Activated T-cell treated with anti-CD3 and anti-CD28 coated beads, Interleukin-2, amount 50 U/mL, for 4 hours (primary cell): ENCODE results near the gene DYSF. TPM values are rescaled to one million over a fixed set of nuclear protein-coding genes. Genes with fewer than 3 reads are reported as not detected.

Source experiments
- ATAC-seq, 2 donors: fragments of 200-7000 bp; cut with Tn5 transposase; one replicate each; pipeline ENCODE4 v1.10.0; 2021
- DNase-seq: peaks from one replicate; pipeline ENCODE4 v3.0.0-alpha.2; 2020
- H3K27me3 Mint-ChIP-seq: one replicate; pipeline ENCODE4 v1.8.0; 2021; ENCODE audit warnings: low read depth, mixed read lengths
- H3K36me3 Mint-ChIP-seq: one replicate; pipeline ENCODE4 v1.8.0; 2022; ENCODE audit warnings: mixed read lengths; ENCODE audit not compliant: insufficient read depth
- H3K4me1 Mint-ChIP-seq: one replicate; pipeline ENCODE4 v1.8.0; 2021; ENCODE audit warnings: low read depth, mixed read lengths
- H3K4me3 Mint-ChIP-seq: one replicate; pipeline ENCODE4 v1.8.0; 2021; ENCODE audit warnings: mild to moderate bottlenecking, moderate library complexity, mixed read lengths
- H3K9me3 Mint-ChIP-seq: one replicate; pipeline ENCODE4 v1.8.0; 2021; ENCODE audit warnings: mixed read lengths
- total RNA-seq, 3 donors: library from RNA; stranded (reverse); gene quantifications; one replicate each; pipeline ENCODE4 v1.2.1, GENCODE V29; 2021

DYSF gene
- total RNA-seq, 3 donors from 2014 or later, result 0.16 to 0.87 (median 0.25) TPM

- Mint-ChIP-seq H3K9me3 (no peaks in the 10 kb centered on the region), H3K4me1 (no peaks in the 10 kb centered on the region), H3K27me3 (no peaks in the 10 kb centered on the region), H3K36me3 (no peaks in the 10 kb centered on the region), H3K4me3 (no peak overlapping the region)
- DNase-seq (no peak), ATAC-seq (no peak)
These were observed 249.0 kb downstream of the DYSF start for GRCh38 chr2:71702071-71702970.

GRCh38 chr2:71702971-71703898 is 249.9 kb downstream of the DYSF start:
- Mint-ChIP-seq H3K4me3 (no peak overlapping the region), H3K4me1 (no peaks in the 10 kb centered on the region), H3K36me3 (no peaks in the 10 kb centered on the region), H3K9me3 (no peaks in the 10 kb centered on the region), H3K27me3 (no peaks in the 10 kb centered on the region)
- DNase-seq (no peak), ATAC-seq (no peak)

GRCh38 chr2:71704131-71704561 is 250.8 kb downstream of the DYSF start:
- Mint-ChIP-seq H3K4me3 (no peak overlapping the region), H3K4me1 (no peaks in the 10 kb centered on the region), H3K36me3 (no peaks in the 10 kb centered on the region), H3K27me3 (no peaks in the 10 kb centered on the region), H3K9me3 (no peaks in the 10 kb centered on the region)
- ATAC-seq (no peak), DNase-seq (no peak)

DNA sequence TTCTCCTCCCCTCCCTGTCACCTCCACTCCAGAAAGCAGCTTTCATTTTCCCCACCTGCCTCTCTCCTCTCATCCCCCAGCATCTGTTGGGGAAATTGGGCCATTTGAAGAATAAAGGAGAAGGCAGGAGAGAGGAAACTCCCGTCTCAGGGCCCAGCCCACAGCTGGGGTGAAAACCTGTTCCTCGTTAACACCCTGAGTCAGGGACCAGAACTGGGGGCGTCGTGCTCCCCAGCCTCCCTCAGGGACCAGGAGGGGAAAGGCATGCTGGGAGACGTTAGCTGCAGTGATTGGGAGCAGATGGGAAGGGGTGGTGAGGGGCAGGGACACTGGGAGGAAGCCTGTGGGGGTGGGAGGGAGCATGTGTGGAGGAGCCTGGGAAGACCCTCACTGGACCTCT is 251.3 kb downstream of the DYSF start:
- H3K4me1 Mint-ChIP-seq, result no peaks in the 10 kb centered on the region
- H3K4me3 Mint-ChIP-seq, result no peak overlapping the region
- ATAC-seq, result no peak
- no peaks in the 10 kb centered on the region for H3K9me3 Mint-ChIP-seq
- H3K36me3 Mint-ChIP-seq, result no peaks in the 10 kb centered on the region
- no peaks in the 10 kb centered on the region for H3K27me3 Mint-ChIP-seq
- no peak for DNase-seq

DNA sequence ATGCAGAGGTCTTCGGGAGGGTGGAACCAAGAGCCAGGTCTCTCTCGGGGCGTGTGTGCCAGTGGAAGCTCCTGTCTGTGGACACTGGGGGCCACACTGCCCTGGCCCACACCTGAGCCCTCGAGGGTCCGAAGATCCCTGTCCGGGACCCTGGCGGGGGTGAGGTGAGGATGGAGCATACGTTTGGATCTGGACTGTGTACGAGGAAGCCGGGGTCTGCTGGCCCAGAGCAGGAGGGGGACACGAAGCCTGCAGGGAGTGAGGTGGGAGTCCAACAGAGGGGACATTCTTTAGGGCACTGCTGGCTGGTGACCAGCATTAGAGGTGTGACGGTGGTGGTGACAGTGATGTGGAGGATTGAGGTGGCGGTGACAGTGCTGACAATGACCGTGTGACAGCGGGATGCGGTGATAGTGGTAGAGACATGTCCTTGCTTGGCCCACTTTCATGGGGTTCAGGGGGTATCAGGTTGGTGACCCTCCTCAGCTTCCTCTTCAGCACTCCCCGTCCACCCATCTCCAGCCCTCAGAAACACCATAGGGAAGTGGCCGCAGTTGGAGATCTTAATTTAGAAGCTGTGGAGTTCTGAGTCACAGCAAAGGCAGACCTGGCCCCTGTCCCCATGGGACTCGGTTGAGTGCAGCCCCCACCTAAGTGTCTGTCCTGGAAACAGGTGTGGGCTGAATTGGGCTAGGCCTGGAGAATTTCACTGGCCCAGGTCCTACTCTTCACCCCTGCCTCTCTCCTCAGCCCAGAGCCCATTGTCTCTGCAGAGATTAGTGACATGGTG is 252.0 kb downstream of the DYSF start:
- ATAC-seq, result no peak
- Mint-ChIP-seq H3K4me1 (no peaks in the 10 kb centered on the region), H3K27me3 (no peaks in the 10 kb centered on the region), H3K9me3 (no peaks in the 10 kb centered on the region), H3K36me3 (no peaks in the 10 kb centered on the region), H3K4me3 (no peak overlapping the region)
- DNase-seq, result no peak

DNA sequence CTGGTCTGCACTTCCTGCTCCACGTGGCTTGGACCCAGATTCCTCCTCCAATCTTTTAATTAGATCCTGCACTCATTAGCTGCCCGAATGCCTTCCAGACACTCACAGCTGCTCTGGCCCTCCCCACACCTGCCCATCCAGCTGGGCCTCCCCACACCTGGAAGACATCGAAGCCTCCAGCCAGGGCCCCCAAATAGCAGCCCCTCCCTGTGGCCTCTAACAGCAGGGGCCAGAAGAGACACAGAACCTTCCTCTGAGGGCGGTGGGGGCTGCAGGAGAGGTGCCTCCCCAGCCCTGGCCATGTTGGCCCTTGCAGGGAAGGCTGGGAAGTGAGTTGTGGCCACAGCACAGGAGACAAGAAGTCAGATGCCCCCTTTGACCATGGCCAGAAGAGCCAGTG is 252.8 kb downstream of the DYSF start:
- ATAC-seq, result no peak
- no peaks in the 10 kb centered on the region for H3K9me3 Mint-ChIP-seq
- H3K27me3 Mint-ChIP-seq, result peaks cover under 1% of the 10 kb centered on the region
- no peak overlapping the region for H3K4me3 Mint-ChIP-seq
- H3K4me1 Mint-ChIP-seq, result no peaks in the 10 kb centered on the region
- no peaks in the 10 kb centered on the region for H3K36me3 Mint-ChIP-seq
- DNase-seq, result no peak

DNA sequence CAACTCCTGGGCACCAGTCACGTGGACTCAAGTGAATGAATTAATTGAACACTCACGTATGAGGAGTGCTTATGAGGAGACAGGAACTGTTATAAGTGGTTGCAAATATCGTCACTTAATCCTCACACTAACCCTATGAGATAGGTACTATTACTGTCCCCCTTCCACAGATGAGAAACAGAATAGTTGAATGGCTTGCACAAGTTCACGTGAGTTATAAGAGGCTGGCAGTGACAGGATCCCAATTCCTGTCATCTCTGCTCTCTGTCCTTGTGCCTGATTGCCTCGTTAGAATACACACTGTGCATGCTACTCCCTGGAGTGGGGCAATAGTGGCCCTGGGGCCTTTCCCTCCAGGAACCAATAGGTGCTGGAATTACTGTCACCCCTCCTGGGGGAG is 253.5 kb downstream of the DYSF start:
- Mint-ChIP-seq H3K27me3 (peaks cover 4% of the 10 kb centered on the region), H3K4me3 (no peak overlapping the region), H3K4me1 (no peaks in the 10 kb centered on the region), H3K36me3 (no peaks in the 10 kb centered on the region), H3K9me3 (no peaks in the 10 kb centered on the region)
- ATAC-seq, result no peak
- no peak for DNase-seq

DNA sequence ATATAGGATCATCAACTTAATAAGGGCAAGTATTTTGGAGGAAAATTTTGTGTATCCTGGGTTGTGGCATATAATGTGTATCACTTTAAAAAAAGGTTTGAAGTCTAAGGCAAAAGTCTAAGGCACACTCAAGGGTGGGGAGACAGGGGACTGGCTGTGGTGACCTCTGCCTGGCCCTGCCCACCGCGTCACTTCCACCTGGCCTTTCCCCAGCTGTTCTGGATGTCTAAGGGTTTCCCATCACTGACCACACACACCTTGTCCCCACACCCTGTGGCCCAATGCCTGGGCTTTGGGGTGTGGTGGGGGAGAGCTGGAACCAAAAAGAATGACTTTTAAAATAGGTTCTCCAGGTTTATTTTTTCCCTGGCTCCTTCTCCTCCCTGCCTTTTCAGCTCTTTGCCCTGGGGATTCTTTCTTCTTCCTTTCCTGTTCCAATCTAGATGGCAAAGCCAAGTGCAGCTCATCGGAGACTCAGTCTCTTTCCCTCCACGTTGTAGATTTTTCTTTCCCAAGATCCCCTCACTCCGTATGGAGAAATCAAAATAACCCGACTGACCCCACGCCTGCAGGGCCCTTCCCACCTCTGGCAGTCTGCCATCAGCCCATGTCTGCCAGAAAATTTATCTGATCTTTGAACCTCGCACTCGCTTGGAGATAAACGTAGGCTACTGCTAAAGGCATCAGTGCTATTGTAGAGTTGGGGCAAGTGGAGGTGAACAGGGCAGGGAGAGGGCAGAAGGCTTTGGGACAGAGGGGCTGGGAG is 257.2 kb downstream of the DYSF start:
- Mint-ChIP-seq H3K9me3 (no peaks in the 10 kb centered on the region), H3K4me1 (no peaks in the 10 kb centered on the region), H3K4me3 (no peak overlapping the region), H3K27me3 (peaks cover 4% of the 10 kb centered on the region), H3K36me3 (no peaks in the 10 kb centered on the region)
- no peak for DNase-seq
- ATAC-seq, result no peak

DNA sequence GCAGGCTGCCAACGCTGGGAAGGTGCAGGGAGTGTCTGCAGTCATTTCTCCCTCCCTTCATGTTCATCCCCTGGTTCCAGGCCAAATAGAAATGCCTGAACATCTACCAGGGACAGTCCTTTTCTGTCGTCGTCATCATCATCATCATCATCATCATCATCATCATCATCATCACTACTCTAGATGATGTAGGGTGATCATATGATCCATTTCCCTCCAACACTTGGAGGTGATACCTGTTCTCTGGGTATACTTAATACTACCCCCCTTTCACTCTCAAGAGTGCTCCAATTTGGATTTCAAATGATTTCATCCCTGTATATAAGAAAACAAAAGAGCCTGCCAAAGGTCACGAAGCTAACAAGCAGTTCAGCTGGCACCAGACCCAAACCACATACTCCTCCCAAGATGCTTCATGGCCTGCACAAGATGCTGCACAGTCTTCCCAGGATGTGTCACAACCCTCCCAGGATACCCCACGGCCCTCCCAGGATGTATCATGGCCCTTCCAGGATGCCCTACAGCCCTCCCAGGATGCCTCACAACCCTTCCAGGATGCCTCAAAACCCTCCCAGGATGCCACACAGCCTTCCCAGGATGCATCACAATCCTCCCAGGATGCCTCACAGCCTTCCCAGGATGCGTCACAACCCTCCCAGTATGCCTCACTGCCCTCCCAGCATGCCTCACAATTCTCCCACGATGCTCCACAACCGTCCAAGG is 257.9 kb downstream of the DYSF start:
- no peaks in the 10 kb centered on the region for H3K9me3 Mint-ChIP-seq
- DNase-seq (no peak), ATAC-seq (no peak)
- no peaks in the 10 kb centered on the region for H3K4me1 Mint-ChIP-seq
- no peaks in the 10 kb centered on the region for H3K36me3 Mint-ChIP-seq
- no peak overlapping the region for H3K4me3 Mint-ChIP-seq
- peaks cover 4% of the 10 kb centered on the region for H3K27me3 Mint-ChIP-seq

- no peaks in the 10 kb centered on the region for H3K9me3 Mint-ChIP-seq
- no peaks in the 10 kb centered on the region for H3K36me3 Mint-ChIP-seq
- H3K27me3 Mint-ChIP-seq, result peaks cover 4% of the 10 kb centered on the region
- no peak for DNase-seq
- no peak overlapping the region for H3K4me3 Mint-ChIP-seq
- no peaks in the 10 kb centered on the region for H3K4me1 Mint-ChIP-seq
- no peak for ATAC-seq
These were observed 258.9 kb downstream of the DYSF start for GRCh38 chr2:71712158-71712818.

GRCh38 chr2:71713581-71714580 is 260.5 kb downstream of the DYSF start:
- H3K4me1 Mint-ChIP-seq, result no peaks in the 10 kb centered on the region
- no peaks in the 10 kb centered on the region for H3K36me3 Mint-ChIP-seq
- no peaks in the 10 kb centered on the region for H3K9me3 Mint-ChIP-seq
- DNase-seq (no peak), ATAC-seq (no peak)
- H3K4me3 Mint-ChIP-seq, result no peak overlapping the region
- H3K27me3 Mint-ChIP-seq, result peaks cover 4% of the 10 kb centered on the region
